GM12878 (cell line): ENCODE results near the gene LPCAT3. TPM values are rescaled to one million over a fixed set of nuclear protein-coding genes. Genes with fewer than 3 reads are reported as not detected.

Experiments
- ATAC-seq: fragments of 200-7000 bp; cut with Tn5 transposase; 3 replicates; pipeline ENCODE4 v1.9.1; 2020; ENCODE audit warnings: mild to moderate bottlenecking, moderate library complexity
- BruUV-seq: library from RNA; stranded (reverse); fragments of 400-500 nt; replicated peaks from 2 replicates; lab custom pipeline; 2021; lab: Mats Ljungman, UMichigan
- CTCF ChIA-PET: fragments of 300-600 bp; sonication (Branson Sonifier 250); formaldehyde crosslinking; extraction: SDS; loops from one replicate; lab custom pipeline; 2021; ENCODE audit warnings: inconsistent platforms; lab: Yijun Ruan, JAX
- POLR2A ChIA-PET: fragments of 350-600 bp; formaldehyde crosslinking; extraction: SDS; loops from one replicate; lab custom pipeline; 2021; ENCODE audit warnings: inconsistent platforms; lab: Charles Lee
- RAD21 ChIA-PET: fragments of 300-600 bp; sonication (Branson Sonifier 250); formaldehyde crosslinking; loops from one replicate; lab custom pipeline; 2023; ENCODE audit warnings: antibody characterized with exemption; ENCODE audit not compliant: unreplicated experiment; lab: Charles Lee
- SMC1A ChIA-PET: fragments of 300-600 bp; sonication (Branson Sonifier 250); formaldehyde crosslinking; loops from one replicate; lab custom pipeline; 2023; ENCODE audit not compliant: unreplicated experiment, uncharacterized antibody; lab: Charles Lee
- DNase-seq: peaks from one replicate; pipeline ENCODE4 v3.0.0-alpha.2; 2011; ENCODE audit warnings: low read depth, low spot score
- FAIRE-seq: peaks from 3 replicates; lab custom pipeline; 2011; peaks lifted over from hg19 to GRCh38; lab: Jason Lieb, UNC
- H2AFZ ChIP-seq: 2 replicates; pipeline ENCODE4 v1.6.0; 2011; ENCODE audit warnings: low read depth, low read length, control low read depth; ENCODE audit not compliant: control insufficient read depth
- H3K27ac ChIP-seq: 2 replicates; pipeline ENCODE4 v1.5.1; 2011; ENCODE audit warnings: control low read depth; ENCODE audit not compliant: control insufficient read depth, insufficient read depth
- H3K27me3 ChIP-seq, 2 experiments: replicated peaks in 1 of 2; 2 replicates each; pipeline versions ENCODE4 v1.6.0 to v1.6.1; 2011; ENCODE audit warnings: low read length in 1 of 2; ENCODE audit not compliant: control insufficient read depth in 2 of 2, insufficient read depth in 2 of 2
- H3K36me3 ChIP-seq, 2 experiments: 2 replicates each; pipeline ENCODE4 v1.5.1; 2011; ENCODE audit warnings: low read length in 1 of 2; ENCODE audit not compliant: control insufficient read depth in 2 of 2, insufficient read depth in 2 of 2
- H3K4me1 ChIP-seq: 2 replicates; pipeline ENCODE4 v1.6.1; 2011; ENCODE audit warnings: mild to moderate bottlenecking, low read length, moderate library complexity, mixed read lengths; ENCODE audit not compliant: control insufficient read depth, insufficient read depth
- H3K4me2 ChIP-seq: 2 replicates; pipeline ENCODE4 v1.6.0; 2011; ENCODE audit warnings: control low read depth; ENCODE audit not compliant: control insufficient read depth, insufficient read depth
- H3K4me3 ChIP-seq: fragments of 200-600 bp; sonication (generic); 2 replicates; pipeline ENCODE4 v1.5.1; 2016
- H3K79me2 ChIP-seq: 2 replicates; pipeline ENCODE4 v1.6.0; 2011; ENCODE audit warnings: low read length; ENCODE audit not compliant: control insufficient read depth, insufficient read depth
- H3K9ac ChIP-seq: 2 replicates; pipeline ENCODE4 v1.8.0; 2011; ENCODE audit warnings: low read length, control low read depth, mixed read lengths; ENCODE audit not compliant: control insufficient read depth, insufficient read depth
- H3K9me3 ChIP-seq: replicated peaks from 3 replicates; pipeline ENCODE4 v1.5.1; 2011; ENCODE audit warnings: mild to moderate bottlenecking, low read length; ENCODE audit not compliant: control insufficient read depth, insufficient read depth
- H4K20me1 ChIP-seq: 2 replicates; pipeline ENCODE4 v1.6.0; 2011; ENCODE audit not compliant: control insufficient read depth, insufficient read depth
- BRCA1 ChIP-seq: IDR thresholded peaks from 2 replicates; pipeline ENCODE4 v1.6.1; 2011; ENCODE audit warnings: low read depth, low read length, improper control_type of control experiment
- CUX1 ChIP-seq: IDR thresholded peaks from 2 replicates; pipeline ENCODE4 v1.6.1; 2012; ENCODE audit warnings: improper control_type of control experiment, low read depth, low read length; ENCODE audit not compliant: insufficient replicate concordance
- NR2C2 ChIP-seq: IDR thresholded peaks from 2 replicates; pipeline ENCODE4 v1.6.1; 2011; ENCODE audit warnings: borderline replicate concordance, low read depth; ENCODE audit not compliant: control insufficient read depth, insufficient read length
- POLR2A ChIP-seq: IDR thresholded peaks from 2 replicates; pipeline ENCODE4 v1.6.1; 2011; ENCODE audit warnings: low read depth, mild to moderate bottlenecking, low read length
- SMAD5 ChIP-seq: IDR thresholded peaks from 2 replicates; pipeline ENCODE4 v1.6.1; 2016; ENCODE audit warnings: antibody characterized with exemption, low read depth
- WGBS: methylation state at CpG from one replicate; pipeline ENCODE4 v1.1.6; 2016; ENCODE audit warnings: low lambda C conversion rate; ENCODE audit not compliant: insufficient replicate concordance, insufficient coverage; ENCODE audit errors: missing lambda C conversion rate; 5-methylcytosine and 5-hydroxymethylcytosine counted together
- in situ Hi-C: fragments of 300-500 bp; cut with MboI; formaldehyde crosslinking; loops from 9 replicates; pipeline ENCODE4 v1.14.3; 2018; ENCODE audit warnings: mixed read lengths
- intact Hi-C: fragments of 100-400 bp; cut with micrococcal nuclease; formaldehyde crosslinking; loops from one replicate; pipeline ENCODE4 v1.14.2; 2022; ENCODE audit not compliant: unreplicated experiment
- polyA plus RNA-seq, 11 experiments: library from polyadenylated mRNA; depleted of rRNA in 4 of 11; unstranded in 6 of 11; stranded (reverse) in 5 of 11; fragments of >200 nt; fragmentation: Nextera tagmentation in 4 of 11; fragmentation: Illumina TruSeq in 1 of 11; extraction: Ambion mirVana in 4 of 11; extraction: Trizol in 1 of 11; gene quantifications; 1 replicate in 1 of 11; 2 replicates in 10 of 11; pipeline versions ENCODE4 v1.2.1 to v1.2.3, GENCODE V29; 2011 to 2016; ENCODE audit warnings: inconsistent platforms in 2 of 11, missing spikeins in 2 of 11, low read depth in 1 of 11
- total RNA-seq, 4 experiments: library from RNA; depleted of rRNA in 3 of 4; stranded (reverse); fragments of >200 nt in 3 of 4; fragmentation: Illumina TruSeq in 1 of 4; extraction: Trizol in 1 of 4; gene quantifications; 2 replicates each; pipeline versions ENCODE4 v1.2.1 to v1.2.3, GENCODE V29; 2013 to 2021

Gene LPCAT3
- total and polyA plus RNA-seq, 10 of the 15 experiments (the other 5 are each of a cell fraction or from before 2014, with no cell fraction given): 2.6 to 48.3 (median 23.0) TPM

DNA sequence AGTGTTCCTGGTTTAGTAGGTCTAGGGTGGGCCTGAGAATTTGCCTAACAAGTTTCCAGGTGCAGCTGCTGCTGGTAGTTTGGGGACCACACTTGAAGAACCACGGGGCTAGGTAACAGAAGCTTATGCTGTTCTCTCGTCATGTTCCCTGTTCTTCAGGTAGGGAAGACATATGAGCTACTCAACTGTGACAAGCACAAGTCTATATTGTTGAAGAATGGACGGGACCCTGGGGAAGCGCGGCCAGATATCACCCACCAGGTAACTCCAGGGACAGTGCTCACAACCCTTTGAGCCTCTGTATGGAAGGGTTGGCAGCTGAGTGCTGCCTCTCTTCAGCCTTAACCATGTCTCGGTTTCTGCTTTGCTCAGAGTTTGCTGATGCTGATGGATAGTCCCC lies 44.1 kb downstream of the LPCAT3 start:
- intact Hi-C loops: loop anchor here (5.0 kb wide), 2 partner anchors 43 to 118 kb away; partner anchors contain the start of genes C1R and LPCAT3

More for the DNA sequence above, 44.1 kb downstream of the LPCAT3 start:
- FAIRE-seq: no peak
- no peaks in the 10 kb centered on the region for H3K27me3 ChIP-seq
- 57% methylated on average over 6 of the region's 6 CpGs for WGBS
- H3K4me2 ChIP-seq: no peak overlapping the region; the same call in 1 of the 2 replicates
- BruUV-seq: no TSS peak
- H3K4me1 ChIP-seq: peaks cover 20% of the 10 kb centered on the region
- H2AFZ ChIP-seq: no peak overlapping the region
- ChIA-PET CTCF (interaction anchor here (0.8 to 2.5 kb wide), 5 partner anchors 44 to 139 kb away, joined by 3 to 13 read pairs (median 4); partner anchors contain the start of genes C1RL and LPCAT3), RAD21 (interaction anchor here (1.3 kb wide), 1 partner anchor 30 kb away, joined by 4 read pairs; the partner anchor contains the start of genes C12orf57 and RNU7-1)
- H4K20me1 ChIP-seq: no peaks in the 10 kb centered on the region; the same call in 1 of the 2 replicates
- peaks cover 23 to 37% of the 10 kb centered on the region in 2 experiments for H3K36me3 ChIP-seq
- TF ChIP-seq POLR2A (0 out of 2 replicates have a peak, but pooled peaks have one; percentile 26), SMAD5 (peak; percentile 47; the same call in 1 of the 2 replicates), BRCA1 (no peak), CUX1 (no peak), NR2C2 (no peak)
- TF ChIP-seq, all 136 proteins: peak for 2
- Histone ChIP-seq H3K79me2 (peaks cover 39% of the 10 kb centered on the region), H3K9me3 (no peaks in the 10 kb centered on the region), H3K27ac (no peak overlapping the region), H3K4me3 (no peak overlapping the region), H3K9ac (no peak overlapping the region)
- in situ Hi-C loops: loop anchor here (25.0 kb wide), 1 partner anchor 1663 kb away; no protein-coding TSS in a partner anchor
- ATAC-seq: no peak
- no peak for DNase-seq
- ChIA-PET SMC1A (interaction anchor here (1.2 to 1.4 kb wide), 3 partner anchors 27 to 137 kb away, joined by 3 to 6 read pairs (median 4); partner anchors contain the start of gene C1RL), POLR2A (interaction anchor here (0.9 to 1.9 kb wide), 2 partner anchors 29 to 44 kb away, joined by 3 to 7 read pairs; partner anchors contain the start of gene LPCAT3)
